Lung (tissue), 12 donors: Measurements from ENCODE around the gene AGFG2. TPM values are rescaled to one million over a fixed set of nuclear protein-coding genes. Genes with fewer than 3 reads are reported as not detected.

Source experiments
- ATAC-seq: fragments of 200-7000 bp; cut with Tn5 transposase; one replicate; pipeline ENCODE4 v1.9.1; 2020; ENCODE audit warnings: moderate number of reproducible peaks; ENCODE audit not compliant: insufficient read depth, low FRiP score
- DNase-seq, 3 donors: peaks; one replicate each; pipeline ENCODE4 v3.0.0-alpha.2; 2013 to 2017
- H3K27ac ChIP-seq, 2 donors: one replicate each; pipeline ENCODE4 v1.5.1; 2013; ENCODE audit warnings: mild to moderate bottlenecking in 2 of 2, moderate library complexity in 2 of 2, control low read depth in 1 of 2, inconsistent platforms in 1 of 2, low read depth in 1 of 2, low read length in 1 of 2
- H3K27me3 ChIP-seq, 3 donors: one replicate each; pipeline ENCODE4 v1.5.1; 2013; ENCODE audit warnings: low read length in 2 of 3; ENCODE audit not compliant: control insufficient read depth in 3 of 3, insufficient read depth in 3 of 3
- H3K36me3 ChIP-seq, 4 donors: one replicate each; pipeline ENCODE4 v1.5.1; 2013; ENCODE audit warnings: low read length in 4 of 4, mild to moderate bottlenecking in 1 of 4, moderate library complexity in 1 of 4; ENCODE audit not compliant: control insufficient read depth in 4 of 4, insufficient read depth in 4 of 4
- H3K4me1 ChIP-seq, 5 donors: one replicate each; pipeline ENCODE4 v1.5.1; 2013; ENCODE audit warnings: low read length in 5 of 5, mild to moderate bottlenecking in 2 of 5, moderate library complexity in 1 of 5; ENCODE audit not compliant: control insufficient read depth in 5 of 5, insufficient read depth in 5 of 5
- H3K4me3 ChIP-seq: one replicate; pipeline ENCODE4 v1.5.1; 2013; ENCODE audit warnings: mild to moderate bottlenecking, control low read depth, moderate library complexity
- H3K9ac ChIP-seq, 2 donors: one replicate each; pipeline ENCODE4 v1.5.1; 2013; ENCODE audit warnings: low read length in 2 of 2, control low read depth in 1 of 2; ENCODE audit not compliant: insufficient read depth in 1 of 2
- H3K9me3 ChIP-seq, 4 donors: one replicate each; pipeline ENCODE4 v1.5.1; 2013; ENCODE audit warnings: low read length in 3 of 4, mild to moderate bottlenecking in 1 of 4, moderate library complexity in 1 of 4; ENCODE audit not compliant: control insufficient read depth in 4 of 4, insufficient read depth in 3 of 4
- WGBS, 2 donors: extraction: QIAGEN DNeasy Blood & Tissue Kit; methylation state at CpG; one replicate each; pipeline ENCODE4 v1.1.7; 2013; 5-methylcytosine and 5-hydroxymethylcytosine counted together
- polyA plus RNA-seq, 2 donors: library from polyadenylated mRNA; stranded (reverse); fragments of 200-250 nt; gene quantifications; one replicate each; pipeline ENCODE4 v1.2.1, GENCODE V29; 2013
- total RNA-seq, 2 donors: library from RNA; depleted of rRNA in 1 of 2; stranded (reverse); fragments of >200 nt in 1 of 2; gene quantifications; one replicate each; pipeline ENCODE4 v1.2.1, GENCODE V29; 2014 to 2021
- TF ChIP-seq, protein P1 (sequence below): IDR thresholded peaks from 2 replicates; pipeline ENCODE4 v1.5.1; 2012; ENCODE audit warnings: mild to moderate bottlenecking; ENCODE audit errors: control extremely low read depth, extremely low read depth
- donor health status: control.
- donor health status: control.
- donor health status: Bipolar disorder and iron deficiency.
- donor health status: healthy.
- donor health status: DM: yes; HTN: yes; CAD: no.

Gene AGFG2
- total and polyA plus RNA-seq, 4 donors = 15.9 to 36.0 (median 19.7) TPM

DNA sequence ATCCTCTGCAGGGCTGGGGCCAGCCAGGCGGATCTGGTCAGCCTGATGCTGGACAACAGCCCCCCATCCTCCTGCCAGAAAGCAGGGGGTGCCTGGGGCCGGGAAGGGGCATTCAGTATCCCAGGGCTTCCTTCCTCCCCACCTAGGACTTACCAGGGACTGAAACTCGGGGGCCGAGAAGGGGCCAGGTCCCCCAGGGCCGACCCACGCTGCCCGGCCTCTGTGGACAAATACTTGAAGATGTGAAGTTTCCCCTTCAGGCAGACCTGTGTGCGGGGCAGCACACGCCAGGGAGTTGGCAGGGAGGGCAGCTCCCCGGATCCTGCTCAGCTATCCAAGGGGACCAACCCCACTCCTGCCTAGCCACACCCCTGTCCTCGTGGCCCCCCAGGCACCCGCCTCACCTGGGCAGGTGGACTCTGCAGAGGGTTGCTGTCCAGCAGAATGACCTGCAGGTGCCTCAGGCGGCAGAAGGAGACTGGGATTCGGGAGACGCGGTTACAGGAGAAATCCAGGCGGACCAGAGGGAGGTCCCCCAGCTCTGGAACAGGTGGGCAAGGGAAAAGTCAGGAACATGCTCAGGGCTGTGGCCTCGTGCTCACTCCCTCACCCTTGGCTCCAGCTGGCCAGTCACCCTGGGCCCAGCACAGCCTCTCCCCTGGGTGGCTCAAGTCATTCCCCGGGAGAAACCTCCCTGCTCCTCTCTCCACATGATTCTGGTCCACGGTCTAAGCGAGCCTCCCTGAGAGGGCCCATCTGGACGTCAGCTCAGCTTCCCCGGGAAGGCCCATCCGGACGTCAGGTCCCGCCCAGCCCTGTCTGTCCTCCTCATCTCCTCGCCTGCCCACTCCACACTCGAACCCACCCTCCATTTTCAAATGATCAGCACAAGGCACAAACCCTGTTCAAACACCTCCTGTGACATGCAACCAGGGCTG, 39.5 kb downstream of the AGFG2 start:
- H3K27ac ChIP-seq = no peak overlapping the region
- peaks cover 27 to 79% (median 39%) of the 10 kb centered on the region in 4 donors for H3K36me3 ChIP-seq
- H3K4me1 ChIP-seq = peaks cover 0 to 24% (median 8%) of the 10 kb centered on the region in 5 donors
- 95 to 96% methylated on average over 28 of the region's 28 CpGs for WGBS, 2 donors
- TF ChIP-seq, protein P1, sequence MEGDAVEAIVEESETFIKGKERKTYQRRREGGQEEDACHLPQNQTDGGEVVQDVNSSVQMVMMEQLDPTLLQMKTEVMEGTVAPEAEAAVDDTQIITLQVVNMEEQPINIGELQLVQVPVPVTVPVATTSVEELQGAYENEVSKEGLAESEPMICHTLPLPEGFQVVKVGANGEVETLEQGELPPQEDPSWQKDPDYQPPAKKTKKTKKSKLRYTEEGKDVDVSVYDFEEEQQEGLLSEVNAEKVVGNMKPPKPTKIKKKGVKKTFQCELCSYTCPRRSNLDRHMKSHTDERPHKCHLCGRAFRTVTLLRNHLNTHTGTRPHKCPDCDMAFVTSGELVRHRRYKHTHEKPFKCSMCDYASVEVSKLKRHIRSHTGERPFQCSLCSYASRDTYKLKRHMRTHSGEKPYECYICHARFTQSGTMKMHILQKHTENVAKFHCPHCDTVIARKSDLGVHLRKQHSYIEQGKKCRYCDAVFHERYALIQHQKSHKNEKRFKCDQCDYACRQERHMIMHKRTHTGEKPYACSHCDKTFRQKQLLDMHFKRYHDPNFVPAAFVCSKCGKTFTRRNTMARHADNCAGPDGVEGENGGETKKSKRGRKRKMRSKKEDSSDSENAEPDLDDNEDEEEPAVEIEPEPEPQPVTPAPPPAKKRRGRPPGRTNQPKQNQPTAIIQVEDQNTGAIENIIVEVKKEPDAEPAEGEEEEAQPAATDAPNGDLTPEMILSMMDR = no peak
- no peaks in the 10 kb centered on the region for H3K27me3 ChIP-seq
- DNase-seq (no peak), ATAC-seq (no peak)
- peaks cover 0 to 2% (median 0%) of the 10 kb centered on the region in 4 donors for H3K9me3 ChIP-seq
- no peak overlapping the region for H3K4me3 ChIP-seq
- H3K9ac ChIP-seq = no peak overlapping the region

DNA sequence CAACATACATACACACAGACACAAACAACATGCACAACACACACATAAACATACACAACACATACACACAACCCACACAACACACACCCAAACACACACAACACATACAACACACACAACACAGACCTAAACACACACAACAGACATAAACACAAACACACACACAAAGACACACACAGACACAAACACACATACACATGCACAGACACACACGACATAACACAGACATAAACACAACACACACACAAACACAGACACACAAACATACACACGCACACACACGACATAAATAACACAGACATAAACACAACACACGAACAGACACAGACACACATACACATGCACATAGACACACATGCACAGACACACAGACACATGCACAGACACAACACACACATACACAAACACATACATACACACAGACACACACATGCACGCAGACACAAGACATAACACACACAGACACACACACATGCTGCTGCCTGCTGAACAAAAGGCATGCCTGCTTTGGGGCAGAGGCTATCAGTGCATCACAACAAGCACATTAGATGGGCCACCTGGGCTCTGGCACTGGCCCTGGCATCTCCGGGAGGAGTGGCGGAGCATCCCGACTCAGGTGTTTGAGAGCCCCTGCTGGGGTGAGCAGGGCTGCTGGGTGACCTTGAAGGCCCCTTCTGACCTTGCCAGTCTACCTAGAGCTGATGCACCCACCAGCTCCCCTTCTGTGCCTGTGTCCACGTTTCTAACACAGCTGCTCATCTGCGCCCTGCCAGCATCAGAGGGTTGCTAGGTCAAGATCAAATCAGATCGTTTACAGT, 41.7 kb downstream of the AGFG2 start:
- H3K36me3 ChIP-seq = peaks cover 18 to 58% (median 34%) of the 10 kb centered on the region in 4 donors
- H3K9ac ChIP-seq = no peak overlapping the region
- H3K27me3 ChIP-seq = no peaks in the 10 kb centered on the region
- H3K9me3 ChIP-seq = peaks cover 0 to 2% (median 0%) of the 10 kb centered on the region in 4 donors
- TF ChIP-seq, protein P1 = no peak
- H3K4me3 ChIP-seq = no peak overlapping the region
- 88 to 93% methylated on average over 11 of the region's 11 CpGs for WGBS, 2 donors
- H3K4me1 ChIP-seq = peaks cover 0 to 36% (median 14%) of the 10 kb centered on the region in 5 donors
- DNase-seq (no peak), ATAC-seq (no peak)
- H3K27ac ChIP-seq = no peak overlapping the region

DNA sequence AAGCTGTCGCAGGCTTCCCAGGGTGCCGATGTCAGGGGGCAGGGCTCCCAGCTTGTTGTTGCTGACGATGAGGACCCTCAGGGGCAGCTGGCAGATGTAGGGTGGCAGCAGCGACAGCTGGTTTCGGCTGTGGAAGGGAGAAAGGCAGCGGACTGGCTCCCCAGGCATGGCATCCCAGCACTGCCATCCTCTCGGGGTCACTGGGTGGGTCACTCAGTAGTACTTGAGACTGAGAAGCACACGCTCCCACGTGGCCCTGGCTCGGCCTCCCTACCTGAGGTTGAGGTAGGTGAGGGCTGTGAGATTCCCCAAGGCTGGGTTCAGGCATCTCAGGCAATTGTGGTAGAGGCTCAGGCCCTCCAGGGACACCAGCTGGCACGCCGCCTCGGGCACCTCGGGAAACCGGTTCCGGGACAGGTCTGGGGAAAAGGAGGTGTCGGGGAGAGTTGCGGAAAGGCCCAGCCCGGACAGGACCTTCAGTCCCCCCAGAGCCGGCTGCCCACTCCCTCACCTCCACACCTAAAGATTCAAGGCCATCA, 43.1 kb downstream of the AGFG2 start:
- H3K36me3 ChIP-seq = peaks cover 12 to 43% (median 33%) of the 10 kb centered on the region in 4 donors
- 76 to 88% methylated on average over 20 of the region's 20 CpGs for WGBS, 2 donors
- no peak overlapping the region for H3K9ac ChIP-seq
- peaks cover 0 to 36% (median 14%) of the 10 kb centered on the region in 5 donors for H3K4me1 ChIP-seq
- H3K9me3 ChIP-seq = peaks cover 0 to 2% (median 0%) of the 10 kb centered on the region in 4 donors
- H3K4me3 ChIP-seq = no peak overlapping the region
- no peaks in the 10 kb centered on the region for H3K27me3 ChIP-seq
- H3K27ac ChIP-seq = peak overlapping the region in 1 of 2 donors; percentile 96
- TF ChIP-seq, protein P1 = no peak
- no peak for ATAC-seq
- peak; percentile 39 to 66 (median 63) for DNase-seq
